Measurements from ENCODE around the gene TAOK3.

DNA sequence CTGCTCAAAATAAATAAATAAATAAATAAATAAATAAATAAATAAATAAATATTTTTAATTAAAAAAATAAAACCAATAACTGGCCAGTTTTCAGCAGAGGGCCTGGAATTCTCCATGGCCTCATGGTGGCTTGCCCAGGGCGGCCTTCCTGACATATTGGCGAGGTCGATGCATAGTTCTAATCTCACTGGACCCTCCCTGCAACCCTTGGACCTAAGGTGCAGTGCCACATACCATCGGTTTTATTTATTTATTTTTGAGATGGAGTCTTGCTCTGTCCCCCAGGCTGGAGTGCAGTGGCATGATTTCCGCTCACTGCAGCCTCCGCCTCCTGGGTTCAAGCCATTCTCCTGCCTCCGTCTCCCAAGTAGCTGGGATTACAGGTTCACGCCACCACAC, 265.0 kb downstream of the TAOK3 start:
- TF ChIP-seq, protein P1, sequence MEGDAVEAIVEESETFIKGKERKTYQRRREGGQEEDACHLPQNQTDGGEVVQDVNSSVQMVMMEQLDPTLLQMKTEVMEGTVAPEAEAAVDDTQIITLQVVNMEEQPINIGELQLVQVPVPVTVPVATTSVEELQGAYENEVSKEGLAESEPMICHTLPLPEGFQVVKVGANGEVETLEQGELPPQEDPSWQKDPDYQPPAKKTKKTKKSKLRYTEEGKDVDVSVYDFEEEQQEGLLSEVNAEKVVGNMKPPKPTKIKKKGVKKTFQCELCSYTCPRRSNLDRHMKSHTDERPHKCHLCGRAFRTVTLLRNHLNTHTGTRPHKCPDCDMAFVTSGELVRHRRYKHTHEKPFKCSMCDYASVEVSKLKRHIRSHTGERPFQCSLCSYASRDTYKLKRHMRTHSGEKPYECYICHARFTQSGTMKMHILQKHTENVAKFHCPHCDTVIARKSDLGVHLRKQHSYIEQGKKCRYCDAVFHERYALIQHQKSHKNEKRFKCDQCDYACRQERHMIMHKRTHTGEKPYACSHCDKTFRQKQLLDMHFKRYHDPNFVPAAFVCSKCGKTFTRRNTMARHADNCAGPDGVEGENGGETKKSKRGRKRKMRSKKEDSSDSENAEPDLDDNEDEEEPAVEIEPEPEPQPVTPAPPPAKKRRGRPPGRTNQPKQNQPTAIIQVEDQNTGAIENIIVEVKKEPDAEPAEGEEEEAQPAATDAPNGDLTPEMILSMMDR (IDR thresholded peaks at IDR 0.05; ENCODE audit: low read depth, low read length, poor library complexity, severe bottlenecking), result no peak
- TF ChIP-seq EZH2phosphoT487 (IDR thresholded peaks at IDR 0.05; ENCODE audit: borderline replicate concordance, low read length), result no peak

Data from DOHH2 (cell line).